SK-N-SH treated with all-trans-retinoic acid at 6 μM for 48 hours (cell line): ENCODE data around the gene DCP1B.

Experiments
- BACH2 ChIP-seq: fragments of 250-450 bp; sonication (Bioruptor Pico); IDR thresholded peaks from 2 replicates; pipeline ENCODE4 v1.9.0; 2021; ENCODE audit warnings: mild to moderate bottlenecking, borderline replicate concordance
- CREB5 ChIP-seq: fragments of 250-450 bp; sonication (Bioruptor Pico); IDR thresholded peaks from 2 replicates; pipeline ENCODE4 v1.5.1; 2020; ENCODE audit warnings: low read depth, mild to moderate bottlenecking, moderate library complexity
- GLIS3 ChIP-seq: fragments of 250-450 bp; sonication (Bioruptor Pico); IDR thresholded peaks from 2 replicates; pipeline ENCODE4 v1.5.0; 2020; ENCODE audit warnings: mild to moderate bottlenecking, moderate library complexity
- OSR1 ChIP-seq: fragments of 250-450 bp; sonication (Bioruptor Pico); IDR thresholded peaks from 2 replicates; pipeline ENCODE4 v1.8.0; 2022; ENCODE audit warnings: moderate library complexity, mild to moderate bottlenecking, inconsistent platforms
- PATZ1 ChIP-seq: fragments of 250-450 bp; sonication (Bioruptor Pico); IDR thresholded peaks from 2 replicates; pipeline ENCODE4 v1.8.0; 2020; ENCODE audit warnings: mild to moderate bottlenecking, moderate library complexity, borderline replicate concordance
- PPARA ChIP-seq: fragments of 250-450 bp; sonication (Bioruptor Pico); IDR thresholded peaks from 2 replicates; pipeline ENCODE4 v1.5.0; 2020; ENCODE audit warnings: mild to moderate bottlenecking, borderline replicate concordance
- RARB ChIP-seq: fragments of 250-450 bp; sonication (Bioruptor Pico); IDR thresholded peaks from 2 replicates; pipeline ENCODE4 v1.8.0; 2021; ENCODE audit warnings: mild to moderate bottlenecking, moderate library complexity
- ZFP3 ChIP-seq: fragments of 250-450 bp; sonication (Bioruptor Pico); IDR thresholded peaks from 2 replicates; pipeline ENCODE4 v1.5.0; 2020; ENCODE audit warnings: mild to moderate bottlenecking, moderate library complexity

GRCh38 chr12:2003676-2004112, 563 bp downstream of the DCP1B start:
- TF ChIP-seq OSR1 (no peak), PPARA (CRISPR knock-in tag) (no peak), BACH2 (CRISPR knock-in tag) (no peak), GLIS3 (no peak), RARB (CRISPR knock-in tag) (no peak), ZFP3 (CRISPR knock-in tag) (no peak), CREB5 (no peak), PATZ1 (CRISPR knock-in tag) (no peak)
